Sigmoid colon (tissue), 7 donors: ENCODE results near the gene EMD. TPM values are rescaled to one million over a fixed set of nuclear protein-coding genes. Genes with fewer than 3 reads are reported as not detected.

Experiments
- DNase-seq: peaks from one replicate; pipeline ENCODE4 v3.0.0-alpha.2; 2019
- H3K27ac ChIP-seq, 4 donors: fragments of 200-600 bp; sonication (generic); one replicate each; pipeline ENCODE4 v1.5.1; 2016 to 2019; ENCODE audit warnings: mild to moderate bottlenecking in 1 of 4
- H3K27me3 ChIP-seq, 3 donors: fragments of 200-600 bp; sonication (generic); one replicate each; pipeline ENCODE4 v1.5.1; 2019; ENCODE audit warnings: mild to moderate bottlenecking in 1 of 3
- H3K36me3 ChIP-seq, 4 donors: fragments of 200-600 bp; sonication (generic); one replicate each; pipeline ENCODE4 v1.5.1; 2016 to 2019
- H3K4me1 ChIP-seq, 4 donors: fragments of 200-600 bp; sonication (generic); one replicate each; pipeline ENCODE4 v1.5.1; 2017 to 2019
- H3K4me3 ChIP-seq, 4 donors: fragments of 200-600 bp; sonication (generic); one replicate each; pipeline ENCODE4 v1.5.1; 2017 to 2019; ENCODE audit warnings: mild to moderate bottlenecking in 2 of 4, moderate library complexity in 1 of 4
- H3K9me3 ChIP-seq, 4 donors: fragments of 200-600 bp in 3 of 4; sonication (generic) in 3 of 4; one replicate each; pipeline versions ENCODE4 v1.5.1 to v1.6.1; 2013 to 2019
- EP300 ChIP-seq, 4 donors: sonication (generic); formaldehyde crosslinking; IDR thresholded peaks; one replicate each; pipeline ENCODE4 v1.6.1; 2017; ENCODE audit warnings: antibody characterized with exemption in 4 of 4
- POLR2A ChIP-seq, 2 donors: fragments of 450-650 bp; IDR thresholded peaks; one replicate each; pipeline ENCODE4 v1.6.1; 2016; ENCODE audit warnings: antibody characterized with exemption in 2 of 2, mild to moderate bottlenecking in 2 of 2, moderate library complexity in 2 of 2
- POLR2AphosphoS5 ChIP-seq, 4 donors: sonication (generic); formaldehyde crosslinking; IDR thresholded peaks; one replicate each; pipeline ENCODE4 v1.6.1; 2017; ENCODE audit warnings: antibody characterized with exemption in 4 of 4
- WGBS, 2 donors: extraction: QIAGEN DNeasy Blood & Tissue Kit; methylation state at CpG; one replicate each; pipeline ENCODE4 v1.1.7; 2013; 5-methylcytosine and 5-hydroxymethylcytosine counted together
- intact Hi-C: fragments of 100-400 bp; cut with DNase I; formaldehyde crosslinking; loops from one replicate; pipeline ENCODE4 v1.15.1; 2023
- polyA plus RNA-seq, 3 donors: library from polyadenylated mRNA; stranded (reverse); fragments of 200-250 nt; gene quantifications; one replicate each; pipeline ENCODE4 v1.2.3, GENCODE V29; 2013
- total RNA-seq, 4 donors: library from RNA; depleted of rRNA; stranded (reverse); fragments of >200 nt; gene quantifications; one replicate each; pipeline ENCODE4 v1.1.0, GENCODE V29; 2016
- TF ChIP-seq, protein P1 (sequence below), 4 experiments: fragments of 450-650 bp in 3 of 4; fragments of 200-600 bp in 1 of 4; IDR thresholded peaks; one replicate each; pipeline ENCODE4 v1.5.1; 2016 to 2019; ENCODE audit warnings: antibody characterized with exemption in 4 of 4, mild to moderate bottlenecking in 3 of 4, moderate library complexity in 2 of 4
- donor health status: healthy with polysubstance abuse.
- donor health status: Bipolar disorder and iron deficiency.
- donor health status: healthy.

The EMD gene
- total and polyA plus RNA-seq, 7 donors, result 40.7 to 87.9 (median 46.0) TPM

DNA sequence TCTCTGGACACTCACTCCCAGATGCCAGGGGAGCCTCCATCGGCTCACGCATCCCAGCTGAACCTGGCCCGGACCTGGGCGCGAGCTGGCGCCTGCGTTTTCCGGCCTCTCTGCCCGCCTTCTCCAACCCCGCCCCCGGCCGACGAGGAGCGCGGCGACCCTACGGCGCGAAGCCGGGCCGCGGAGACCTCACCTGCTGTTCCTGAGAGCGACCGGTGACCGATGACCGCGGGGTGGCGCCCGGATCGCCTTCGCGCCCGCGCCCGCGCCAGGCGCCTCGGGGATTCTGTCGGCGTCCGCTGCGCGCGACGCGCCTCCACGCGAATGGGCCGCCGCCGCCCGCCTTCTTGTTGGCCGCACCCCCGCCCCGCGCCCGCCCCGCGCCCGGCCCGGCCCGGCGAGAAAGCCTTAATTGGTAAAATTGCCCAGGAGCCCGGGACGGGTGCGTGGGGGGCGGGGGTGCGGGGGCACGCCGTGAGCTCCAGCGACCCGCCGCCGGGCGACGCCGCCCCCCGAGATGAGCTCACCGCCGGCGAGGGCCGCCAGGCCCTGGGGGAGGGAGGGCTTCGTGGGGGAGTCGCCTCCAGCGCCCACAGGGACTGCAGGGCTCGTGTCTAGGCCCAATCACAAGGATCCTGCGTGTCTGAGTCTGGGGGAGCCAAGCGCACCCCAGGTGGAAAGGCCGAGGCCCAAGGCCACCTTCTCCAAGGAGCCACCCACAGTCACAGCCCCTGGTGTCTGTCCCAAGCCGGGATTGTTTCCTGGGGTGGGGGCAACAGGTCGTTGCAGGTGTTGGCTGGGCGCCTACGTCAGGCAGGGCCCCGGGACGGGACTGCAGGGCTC lies 4.6 kb upstream of the EMD start, which contains the start of gene FLNA:
Gene FLNA, minus strand, starts transcription at position 322 of the 843 bp plus-strand sequence. CDS start 3,389 bp downstream, outside the sequence.
- intact Hi-C loops, result no loop called here
- H3K9me3 ChIP-seq, result no peaks in the 10 kb centered on the region
- TF ChIP-seq POLR2AphosphoS5 (IDR thresholded peaks at IDR 0.05) (peak in 3 of 4 donors; percentile 43 to 86 (median 63)), POLR2A (IDR thresholded peaks at IDR 0.05) (peak; percentile 33 to 54)
- TF ChIP-seq, protein P1, sequence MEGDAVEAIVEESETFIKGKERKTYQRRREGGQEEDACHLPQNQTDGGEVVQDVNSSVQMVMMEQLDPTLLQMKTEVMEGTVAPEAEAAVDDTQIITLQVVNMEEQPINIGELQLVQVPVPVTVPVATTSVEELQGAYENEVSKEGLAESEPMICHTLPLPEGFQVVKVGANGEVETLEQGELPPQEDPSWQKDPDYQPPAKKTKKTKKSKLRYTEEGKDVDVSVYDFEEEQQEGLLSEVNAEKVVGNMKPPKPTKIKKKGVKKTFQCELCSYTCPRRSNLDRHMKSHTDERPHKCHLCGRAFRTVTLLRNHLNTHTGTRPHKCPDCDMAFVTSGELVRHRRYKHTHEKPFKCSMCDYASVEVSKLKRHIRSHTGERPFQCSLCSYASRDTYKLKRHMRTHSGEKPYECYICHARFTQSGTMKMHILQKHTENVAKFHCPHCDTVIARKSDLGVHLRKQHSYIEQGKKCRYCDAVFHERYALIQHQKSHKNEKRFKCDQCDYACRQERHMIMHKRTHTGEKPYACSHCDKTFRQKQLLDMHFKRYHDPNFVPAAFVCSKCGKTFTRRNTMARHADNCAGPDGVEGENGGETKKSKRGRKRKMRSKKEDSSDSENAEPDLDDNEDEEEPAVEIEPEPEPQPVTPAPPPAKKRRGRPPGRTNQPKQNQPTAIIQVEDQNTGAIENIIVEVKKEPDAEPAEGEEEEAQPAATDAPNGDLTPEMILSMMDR (IDR thresholded peaks at IDR 0.05), result no peak

DNA sequence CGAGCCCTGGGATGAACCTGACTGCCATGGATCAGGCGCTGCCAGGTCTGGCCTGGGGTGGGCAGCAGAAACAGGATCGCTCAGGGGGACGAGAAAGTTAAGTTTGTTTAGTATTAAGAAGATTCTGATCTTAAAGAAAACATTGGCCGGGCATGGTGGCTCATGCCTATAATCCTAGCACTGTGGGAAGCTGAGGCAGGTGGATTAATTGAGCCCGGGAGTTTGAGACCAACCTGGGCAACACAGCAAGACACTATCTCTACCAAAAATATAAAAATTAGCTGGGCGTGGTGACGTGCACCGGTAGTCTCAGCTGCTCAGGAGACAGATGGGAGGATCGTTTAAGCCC lies 4.0 kb upstream of the EMD start:
- DNase-seq, result no peak
- 24 to 70% methylated on average over 10 of the region's 10 CpGs for WGBS, 2 donors
- Histone ChIP-seq H3K27me3 (peaks cover 0 to 5% (median 0%) of the 10 kb centered on the region in 3 donors), H3K9me3 (no peaks in the 10 kb centered on the region), H3K4me1 (peaks cover 0 to 17% (median 10%) of the 10 kb centered on the region in 4 donors), H3K36me3 (peaks cover 9 to 15% (median 10%) of the 10 kb centered on the region in 4 donors), H3K4me3 (peak overlapping the region; percentile 28 to 80 (median 78)), H3K27ac (peak overlapping the region; percentile 98 to 99 (median 98))
- no peak for TF ChIP-seq POLR2AphosphoS5 (IDR thresholded peaks at IDR 0.05)
- TF ChIP-seq EP300 (IDR thresholded peaks at IDR 0.05), result no peak
- no peak for TF ChIP-seq POLR2A (IDR thresholded peaks at IDR 0.05)
- intact Hi-C loops, result no loop called here

More for the DNA sequence above, 4.6 kb upstream of the EMD start, which contains the start of gene FLNA:
- peaks cover 0 to 5% (median 0%) of the 10 kb centered on the region in 3 donors for H3K27me3 ChIP-seq
- H3K4me3 ChIP-seq, result peak within 1 kb of the TSS; percentile 73 to 80 (median 78)
- DNase-seq, result peak; percentile 89
- H3K4me1 ChIP-seq, result peaks cover 0 to 15% (median 7%) of the 10 kb centered on the region in 4 donors
- H3K27ac ChIP-seq, result peak within 1 kb of the TSS; percentile 98 to 99 (median 98)
- peaks cover 9 to 18% (median 14%) of the 10 kb centered on the region in 4 donors for H3K36me3 ChIP-seq
- WGBS, 2 donors, result 3 to 7% methylated on average over 95 of the region's 95 CpGs

DNA sequence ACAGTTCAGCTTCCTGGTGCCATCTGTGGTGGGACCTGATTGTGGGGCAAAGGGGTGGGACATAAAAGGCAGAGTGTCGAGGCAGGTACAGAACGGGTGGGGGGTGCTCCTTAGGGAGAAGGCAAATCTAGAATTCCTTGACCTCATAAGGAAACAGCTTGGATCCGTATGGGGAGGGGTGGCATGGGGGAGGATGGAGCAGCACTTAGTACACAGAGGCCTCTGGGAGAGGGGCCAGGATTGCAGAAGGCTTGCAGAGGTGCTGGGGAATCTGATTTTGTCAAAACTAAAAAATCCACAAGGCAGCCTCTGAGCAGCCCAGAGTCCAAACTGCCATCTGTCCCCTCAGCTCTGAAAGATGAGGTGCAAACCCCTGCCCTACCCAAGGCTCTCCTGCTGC lies 2.3 kb upstream of the EMD start:
- DNase-seq, result peak; percentile 91
- TF ChIP-seq POLR2A (IDR thresholded peaks at IDR 0.05) (no peak), POLR2AphosphoS5 (IDR thresholded peaks at IDR 0.05) (peak in 3 of 4 donors; percentile 22 to 34 (median 25)), EP300 (IDR thresholded peaks at IDR 0.05) (peak in 1 of 4 donors; percentile 53)
- Histone ChIP-seq H3K9me3 (no peaks in the 10 kb centered on the region), H3K27me3 (peaks cover 0 to 5% (median 0%) of the 10 kb centered on the region in 3 donors), H3K4me3 (no peak overlapping the region), H3K4me1 (peaks cover 0 to 30% (median 20%) of the 10 kb centered on the region in 4 donors), H3K36me3 (peaks cover 0 to 6% (median 2%) of the 10 kb centered on the region in 4 donors), H3K27ac (peak overlapping the region; percentile 98 to 99 (median 98))
- WGBS, 2 donors, result 72 to 82% methylated on average over 3 of the region's 3 CpGs
- intact Hi-C loops, result no loop called here

DNA sequence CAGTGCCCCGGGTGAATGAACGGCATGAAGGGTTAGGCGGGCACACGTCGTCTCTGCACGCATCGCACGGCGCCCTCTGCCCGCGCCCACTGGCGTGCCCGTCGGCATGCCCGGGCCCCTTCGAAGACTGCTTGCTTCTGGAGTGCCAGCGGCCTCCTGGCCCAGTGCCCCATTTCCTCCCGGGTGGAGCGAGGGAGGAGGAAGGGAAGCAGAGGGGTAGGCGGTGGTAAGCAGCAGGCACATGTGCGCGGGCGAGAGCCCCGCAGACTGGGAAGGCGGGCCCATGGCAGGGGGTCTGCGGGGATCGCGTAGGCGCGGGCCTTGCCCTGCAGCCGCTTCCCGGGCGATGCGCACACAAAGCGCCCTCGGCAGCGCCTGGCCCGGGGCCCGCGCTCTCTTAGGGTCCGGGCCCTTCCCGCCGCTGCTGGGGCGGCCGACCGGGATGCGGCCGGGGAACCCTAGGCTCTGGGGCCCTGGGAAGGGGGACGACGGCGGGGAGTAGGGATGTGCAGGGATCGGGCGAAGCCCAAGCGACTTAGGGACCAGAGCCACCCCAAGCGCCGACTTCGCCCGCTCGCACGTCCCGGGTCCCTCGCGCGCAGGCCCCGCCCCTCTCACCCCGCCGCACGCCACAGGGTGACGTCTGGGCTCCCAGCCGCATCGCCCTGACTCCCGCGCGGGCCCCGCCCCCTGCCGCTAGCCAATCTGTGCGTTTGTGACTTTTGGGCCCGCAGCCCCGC lies 866 bp upstream of the EMD start:
- DNase-seq, result peak; percentile 90
- peak overlapping the region; percentile 98 to 99 (median 98) for H3K27ac ChIP-seq
- peak; percentile 55 to 69 for TF ChIP-seq POLR2A (IDR thresholded peaks at IDR 0.05)
- TF ChIP-seq, protein P1 (IDR thresholded peaks at IDR 0.05), result no peak
- peak in 3 of 4 donors; percentile 91 to 93 (median 92) for TF ChIP-seq POLR2AphosphoS5 (IDR thresholded peaks at IDR 0.05)
- peak in 1 of 4 donors; percentile 29 for TF ChIP-seq EP300 (IDR thresholded peaks at IDR 0.05)
- peaks cover 0 to 5% (median 0%) of the 10 kb centered on the region in 3 donors for H3K27me3 ChIP-seq
- no peaks in the 10 kb centered on the region for H3K9me3 ChIP-seq
- WGBS, 2 donors, result 0% methylated on average over 79 of the region's 79 CpGs
- intact Hi-C loops, result no loop called here
- H3K4me1 ChIP-seq, result peaks cover 0 to 33% (median 20%) of the 10 kb centered on the region in 4 donors
- peaks cover 0 to 4% (median 0%) of the 10 kb centered on the region in 4 donors for H3K36me3 ChIP-seq
- peak overlapping the region; percentile 40 to 59 (median 53) for H3K4me3 ChIP-seq

DNA sequence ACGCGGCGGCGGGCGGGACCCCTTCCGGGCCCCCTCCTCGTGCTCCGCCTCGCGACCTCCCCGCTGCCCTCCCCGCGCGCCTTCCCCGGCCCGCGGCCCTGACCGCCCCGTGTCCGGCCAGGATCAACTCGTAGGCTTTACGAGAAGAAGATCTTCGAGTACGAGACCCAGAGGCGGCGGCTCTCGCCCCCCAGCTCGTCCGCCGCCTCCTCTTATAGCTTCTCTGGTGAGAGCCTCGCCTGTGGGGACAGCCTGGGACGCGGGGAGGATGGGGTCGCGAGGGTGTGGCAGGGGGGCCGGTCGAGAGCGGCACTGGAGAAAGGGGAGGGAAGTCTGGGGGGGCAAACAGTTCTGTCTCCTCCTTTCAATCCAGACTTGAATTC lies 465 bp downstream of the EMD start:
- H3K4me3 ChIP-seq, result peak overlapping the region; percentile 55 to 86 (median 77)
- intact Hi-C loops, result no loop called here

More for the DNA sequence above, 465 bp downstream of the EMD start:
- Histone ChIP-seq H3K4me1 (peaks cover 0 to 46% (median 30%) of the 10 kb centered on the region in 4 donors), H3K27ac (peak overlapping the region; percentile 90 to 100 (median 96)), H3K27me3 (no peaks in the 10 kb centered on the region), H3K9me3 (no peaks in the 10 kb centered on the region), H3K36me3 (peaks cover 0 to 4% (median 0%) of the 10 kb centered on the region in 4 donors)
- WGBS, 2 donors, result 1% methylated on average over 38 of the region's 38 CpGs
- DNase-seq, result no peak
- TF ChIP-seq POLR2A (IDR thresholded peaks at IDR 0.05), result no peak
- TF ChIP-seq EP300 (IDR thresholded peaks at IDR 0.05), result no peak
- TF ChIP-seq, protein P1 (IDR thresholded peaks at IDR 0.05), result no peak
- no peak for TF ChIP-seq POLR2AphosphoS5 (IDR thresholded peaks at IDR 0.05)
